HG03066 (cell line): ENCODE results near the gene LUC7L3.
A peak's percentile ranks its signal among the peaks of the same experiment; 100 is the strongest.
"Not testable (repeated sequence)": the region's sequence is repeated elsewhere in the genome, so short reads cannot be mapped to it uniquely, and the experiment has no call there.

ENCODE experiments used
- ATAC-seq: cut with Tn5 transposase; IDR thresholded peaks from one replicate; pipeline ENCODE4 v1.9.1; 2021; ENCODE audit warnings: low read depth; ENCODE audit not compliant: unreplicated experiment

LUC7L3 gene

GRCh38 chr17:50779747-50780353 is 60.4 kb downstream of the LUC7L3 start:
- ATAC-seq = no peak

- no peak for ATAC-seq
Observed at GRCh38 chr17:50781167-50781566, 61.8 kb downstream of the LUC7L3 start.

- peak; percentile 80 for ATAC-seq
Observed at GRCh38 chr17:50783193-50783660, 63.8 kb downstream of the LUC7L3 start.

- ATAC-seq = no peak
Observed at GRCh38 chr17:50783905-50784304, 64.5 kb downstream of the LUC7L3 start.

- no peak for ATAC-seq
Observed at GRCh38 chr17:50785126-50785525, 65.7 kb downstream of the LUC7L3 start.

- no peak for ATAC-seq
Observed at GRCh38 chr17:50785946-50786570, 66.7 kb downstream of the LUC7L3 start.

- ATAC-seq = no peak
Observed at GRCh38 chr17:50787106-50787505, 67.7 kb downstream of the LUC7L3 start.

- ATAC-seq = no peak
Observed at GRCh38 chr17:50790618-50791017, 71.2 kb downstream of the LUC7L3 start.

- ATAC-seq = no peak
Observed at GRCh38 chr17:50792132-50792531, 72.7 kb downstream of the LUC7L3 start.

GRCh38 chr17:50793007-50793406 is 73.6 kb downstream of the LUC7L3 start:
- no peak for ATAC-seq

- ATAC-seq = no peak
Observed at GRCh38 chr17:50794361-50794760, 75.0 kb downstream of the LUC7L3 start.

- no peak for ATAC-seq
Observed at GRCh38 chr17:50797135-50797810, 77.9 kb downstream of the LUC7L3 start.

- no peak for ATAC-seq
Observed at GRCh38 chr17:50798424-50799288, 79.3 kb downstream of the LUC7L3 start.

- ATAC-seq = no peak
Observed at GRCh38 chr17:50799582-50799981, 80.2 kb downstream of the LUC7L3 start.

- ATAC-seq = no peak
Observed at GRCh38 chr17:50800196-50800700, 80.8 kb downstream of the LUC7L3 start.

GRCh38 chr17:50802609-50803571 is 83.5 kb downstream of the LUC7L3 start:
- ATAC-seq = no peak

- no peak for ATAC-seq
Observed at GRCh38 chr17:50803676-50804075, 84.3 kb downstream of the LUC7L3 start.

- ATAC-seq = not testable (repeated sequence)
Observed at GRCh38 chr17:50804749-50805475, 85.5 kb downstream of the LUC7L3 start.

- no peak for ATAC-seq
Observed at GRCh38 chr17:50805486-50805885, 86.1 kb downstream of the LUC7L3 start.
